ENCODE results near the gene NIPAL4.

Gene NIPAL4

GRCh38 chr5:157447201-157447637, 12.8 kb upstream of the NIPAL4 start:
- Histone ChIP-seq H3K4me3 (ENCODE audit: low read length) (no peak overlapping the region), H3K36me3 (ENCODE audit: control insufficient read depth, insufficient read depth, low read length) (no peaks in the 10 kb centered on the region), H3K27me3 (ENCODE audit: control insufficient read depth, insufficient read depth, low read length) (no peaks in the 10 kb centered on the region), H3K27ac (ENCODE audit: low read length) (no peak overlapping the region), H3K9me3 (ENCODE audit: control insufficient read depth, insufficient read depth, low read length) (no peaks in the 10 kb centered on the region), H3K4me1 (ENCODE audit: control insufficient read depth, insufficient read depth, low read length) (no peaks in the 10 kb centered on the region)
- WGBS (ENCODE audit: insufficient coverage, insufficient read length) = no CpG with 5 or more reads among the region's 13 CpGs
- DNase-seq (ENCODE audit: low read depth, low spot score) = no peak

DNA sequence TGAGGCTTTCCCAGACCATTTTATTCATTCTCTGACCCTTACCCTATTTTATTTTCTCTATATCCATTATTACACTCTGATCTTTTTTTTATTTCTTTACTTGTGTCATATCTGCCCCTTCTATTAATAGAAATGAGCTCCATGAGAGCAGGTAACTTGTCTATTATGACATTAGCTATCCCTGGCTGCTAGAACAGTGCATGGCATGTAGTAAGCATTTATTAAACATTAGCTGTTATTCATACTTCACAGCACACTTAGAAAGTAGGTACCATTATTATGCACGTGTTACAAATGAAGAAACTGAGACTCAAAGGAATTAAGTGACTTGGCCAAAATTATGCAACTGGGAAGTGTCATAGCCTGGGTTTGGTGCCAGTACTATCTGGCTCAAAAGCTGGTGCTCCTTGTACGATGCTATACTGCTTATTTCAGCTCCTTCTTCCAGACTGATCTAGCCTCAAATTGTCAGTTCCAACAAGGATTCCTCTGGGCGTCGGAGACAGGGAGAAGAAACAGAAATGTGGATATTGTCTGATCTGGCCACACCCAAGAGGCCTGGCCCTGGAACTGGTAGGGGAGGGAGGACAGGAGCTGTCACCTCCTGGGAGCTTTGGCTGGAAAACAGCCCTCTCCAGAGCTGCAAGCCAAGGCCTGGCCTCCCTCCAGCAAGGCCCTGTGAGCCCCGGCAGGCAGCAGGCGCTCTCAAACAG, 10.8 kb upstream of the NIPAL4 start:
- Histone ChIP-seq H3K4me1 (ENCODE audit: control insufficient read depth, insufficient read depth, low read length) (no peaks in the 10 kb centered on the region), H3K36me3 (ENCODE audit: control insufficient read depth, insufficient read depth, low read length) (no peaks in the 10 kb centered on the region), H3K4me3 (ENCODE audit: low read length) (no peak overlapping the region), H3K27ac (ENCODE audit: low read length) (no peak overlapping the region), H3K9me3 (ENCODE audit: control insufficient read depth, insufficient read depth, low read length) (no peaks in the 10 kb centered on the region), H3K27me3 (ENCODE audit: control insufficient read depth, insufficient read depth, low read length) (no peaks in the 10 kb centered on the region)
- no CpG with 5 or more reads among the region's 6 CpGs for WGBS (ENCODE audit: insufficient coverage, insufficient read length)
- DNase-seq (ENCODE audit: low read depth, low spot score) = no peak

GRCh38 chr5:157450024-157450423, 10.0 kb upstream of the NIPAL4 start:
- H3K27me3 ChIP-seq (ENCODE audit: control insufficient read depth, insufficient read depth, low read length) = no peaks in the 10 kb centered on the region
- no peak overlapping the region for H3K4me3 ChIP-seq (ENCODE audit: low read length)
- WGBS (ENCODE audit: insufficient coverage, insufficient read length) = no CpG with 5 or more reads among the region's 3 CpGs
- H3K27ac ChIP-seq (ENCODE audit: low read length) = no peak overlapping the region
- H3K9me3 ChIP-seq (ENCODE audit: control insufficient read depth, insufficient read depth, low read length) = no peaks in the 10 kb centered on the region
- H3K36me3 ChIP-seq (ENCODE audit: control insufficient read depth, insufficient read depth, low read length) = no peaks in the 10 kb centered on the region
- H3K4me1 ChIP-seq (ENCODE audit: control insufficient read depth, insufficient read depth, low read length) = no peaks in the 10 kb centered on the region
- DNase-seq (ENCODE audit: low read depth, low spot score) = no peak

- Histone ChIP-seq H3K4me3 (ENCODE audit: low read length) (no peak overlapping the region), H3K36me3 (ENCODE audit: control insufficient read depth, insufficient read depth, low read length) (no peaks in the 10 kb centered on the region), H3K9me3 (ENCODE audit: control insufficient read depth, insufficient read depth, low read length) (no peaks in the 10 kb centered on the region), H3K4me1 (ENCODE audit: control insufficient read depth, insufficient read depth, low read length) (no peaks in the 10 kb centered on the region), H3K27ac (ENCODE audit: low read length) (no peak overlapping the region), H3K27me3 (ENCODE audit: control insufficient read depth, insufficient read depth, low read length) (no peaks in the 10 kb centered on the region)
- no CpG with 5 or more reads among the region's 3 CpGs for WGBS (ENCODE audit: insufficient coverage, insufficient read length)
- DNase-seq (ENCODE audit: low read depth, low spot score) = no peak
These were observed 8.2 kb upstream of the NIPAL4 start for GRCh38 chr5:157451806-157452205.

- no peaks in the 10 kb centered on the region for H3K36me3 ChIP-seq (ENCODE audit: control insufficient read depth, insufficient read depth, low read length)
- no CpG with 5 or more reads among the region's 7 CpGs for whole genome bisulfite sequencing (ENCODE audit: insufficient coverage, insufficient read length)
These were observed 5.7 kb upstream of the NIPAL4 start for GRCh38 chr5:157454273-157454672.

GRCh38 chr5:157455057-157455456, 5.0 kb upstream of the NIPAL4 start:
- no peaks in the 10 kb centered on the region for H3K36me3 ChIP-seq (ENCODE audit: control insufficient read depth, insufficient read depth, low read length)
- H3K9me3 ChIP-seq (ENCODE audit: control insufficient read depth, insufficient read depth, low read length) = no peaks in the 10 kb centered on the region
- no peak overlapping the region for H3K27ac ChIP-seq (ENCODE audit: low read length)
- H3K4me1 ChIP-seq (ENCODE audit: control insufficient read depth, insufficient read depth, low read length) = peaks cover 2% of the 10 kb centered on the region; the same call in 1 of the 2 replicates
- DNase-seq (ENCODE audit: low read depth, low spot score) = no peak
- no CpG with 5 or more reads among the region's 7 CpGs for WGBS (ENCODE audit: insufficient coverage, insufficient read length)
- H3K4me3 ChIP-seq (ENCODE audit: low read length) = no peak overlapping the region
- no peaks in the 10 kb centered on the region for H3K27me3 ChIP-seq (ENCODE audit: control insufficient read depth, insufficient read depth, low read length)

More at GRCh38 chr5:157454273-157454672, 5.7 kb upstream of the NIPAL4 start:
- Histone ChIP-seq H3K4me3 (ENCODE audit: low read length) (no peak overlapping the region), H3K27me3 (ENCODE audit: control insufficient read depth, insufficient read depth, low read length) (no peaks in the 10 kb centered on the region), H3K27ac (ENCODE audit: low read length) (no peak overlapping the region), H3K9me3 (ENCODE audit: control insufficient read depth, insufficient read depth, low read length) (no peaks in the 10 kb centered on the region), H3K4me1 (ENCODE audit: control insufficient read depth, insufficient read depth, low read length) (peaks cover 2% of the 10 kb centered on the region; the same call in 1 of the 2 replicates)
- DNase-seq (ENCODE audit: low read depth, low spot score) = no peak

DNA sequence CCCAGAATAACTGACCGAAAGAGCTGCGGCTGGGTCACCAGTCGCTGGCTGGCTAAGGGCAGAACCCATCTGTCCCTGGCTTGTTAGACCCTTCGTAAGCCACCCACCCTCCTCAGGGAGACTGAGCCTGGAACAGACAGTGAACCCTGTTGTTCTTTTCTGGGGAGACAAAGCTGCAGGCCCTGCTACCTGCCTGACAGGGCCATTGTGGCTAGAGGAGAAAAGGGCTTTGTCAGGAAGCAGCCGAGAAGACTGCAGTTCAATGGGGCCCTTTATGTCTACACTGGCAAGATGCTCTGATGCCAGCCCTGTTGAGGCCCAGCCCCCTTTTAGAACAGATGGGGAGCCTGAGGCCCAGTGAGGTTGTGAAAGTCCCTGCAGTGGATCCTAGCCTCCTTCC, 3.7 kb upstream of the NIPAL4 start:
- Histone ChIP-seq H3K27ac (ENCODE audit: low read length) (no peak overlapping the region), H3K36me3 (ENCODE audit: control insufficient read depth, insufficient read depth, low read length) (no peaks in the 10 kb centered on the region), H3K4me3 (ENCODE audit: low read length) (no peak overlapping the region), H3K9me3 (ENCODE audit: control insufficient read depth, insufficient read depth, low read length) (no peaks in the 10 kb centered on the region), H3K27me3 (ENCODE audit: control insufficient read depth, insufficient read depth, low read length) (peaks cover 11% of the 10 kb centered on the region; the same call in 1 of the 2 replicates), H3K4me1 (ENCODE audit: control insufficient read depth, insufficient read depth, low read length) (peaks cover 2% of the 10 kb centered on the region; the same call in 1 of the 2 replicates)
- no CpG with 5 or more reads among the region's 5 CpGs for WGBS (ENCODE audit: insufficient coverage, insufficient read length)
- no peak for DNase-seq (ENCODE audit: low read depth, low spot score)

GRCh38 chr5:157457391-157457790, 2.6 kb upstream of the NIPAL4 start:
- WGBS (ENCODE audit: insufficient coverage, insufficient read length) = no CpG with 5 or more reads among the region's 5 CpGs
- peaks cover 11% of the 10 kb centered on the region; the same call in 1 of the 2 replicates for H3K27me3 ChIP-seq (ENCODE audit: control insufficient read depth, insufficient read depth, low read length)
- no peak overlapping the region for H3K27ac ChIP-seq (ENCODE audit: low read length)
- peaks cover 2% of the 10 kb centered on the region; the same call in 1 of the 2 replicates for H3K4me1 ChIP-seq (ENCODE audit: control insufficient read depth, insufficient read depth, low read length)
- no peaks in the 10 kb centered on the region for H3K36me3 ChIP-seq (ENCODE audit: control insufficient read depth, insufficient read depth, low read length)
- H3K4me3 ChIP-seq (ENCODE audit: low read length) = no peak overlapping the region
- no peaks in the 10 kb centered on the region for H3K9me3 ChIP-seq (ENCODE audit: control insufficient read depth, insufficient read depth, low read length)
- no peak for DNase-seq (ENCODE audit: low read depth, low spot score)

- no CpG with 5 or more reads among the region's 5 CpGs for WGBS (ENCODE audit: insufficient coverage, insufficient read length)
- Histone ChIP-seq H3K36me3 (ENCODE audit: control insufficient read depth, insufficient read depth, low read length) (no peaks in the 10 kb centered on the region), H3K27ac (ENCODE audit: low read length) (no peak overlapping the region), H3K4me3 (ENCODE audit: low read length) (no peak overlapping the region), H3K4me1 (ENCODE audit: control insufficient read depth, insufficient read depth, low read length) (peaks cover 2% of the 10 kb centered on the region; the same call in 1 of the 2 replicates), H3K9me3 (ENCODE audit: control insufficient read depth, insufficient read depth, low read length) (no peaks in the 10 kb centered on the region), H3K27me3 (ENCODE audit: control insufficient read depth, insufficient read depth, low read length) (peaks cover 11% of the 10 kb centered on the region; the same call in 1 of the 2 replicates)
- no peak for DNase-seq (ENCODE audit: low read depth, low spot score)
These were observed 1.2 kb upstream of the NIPAL4 start for GRCh38 chr5:157458835-157459234.

DNA sequence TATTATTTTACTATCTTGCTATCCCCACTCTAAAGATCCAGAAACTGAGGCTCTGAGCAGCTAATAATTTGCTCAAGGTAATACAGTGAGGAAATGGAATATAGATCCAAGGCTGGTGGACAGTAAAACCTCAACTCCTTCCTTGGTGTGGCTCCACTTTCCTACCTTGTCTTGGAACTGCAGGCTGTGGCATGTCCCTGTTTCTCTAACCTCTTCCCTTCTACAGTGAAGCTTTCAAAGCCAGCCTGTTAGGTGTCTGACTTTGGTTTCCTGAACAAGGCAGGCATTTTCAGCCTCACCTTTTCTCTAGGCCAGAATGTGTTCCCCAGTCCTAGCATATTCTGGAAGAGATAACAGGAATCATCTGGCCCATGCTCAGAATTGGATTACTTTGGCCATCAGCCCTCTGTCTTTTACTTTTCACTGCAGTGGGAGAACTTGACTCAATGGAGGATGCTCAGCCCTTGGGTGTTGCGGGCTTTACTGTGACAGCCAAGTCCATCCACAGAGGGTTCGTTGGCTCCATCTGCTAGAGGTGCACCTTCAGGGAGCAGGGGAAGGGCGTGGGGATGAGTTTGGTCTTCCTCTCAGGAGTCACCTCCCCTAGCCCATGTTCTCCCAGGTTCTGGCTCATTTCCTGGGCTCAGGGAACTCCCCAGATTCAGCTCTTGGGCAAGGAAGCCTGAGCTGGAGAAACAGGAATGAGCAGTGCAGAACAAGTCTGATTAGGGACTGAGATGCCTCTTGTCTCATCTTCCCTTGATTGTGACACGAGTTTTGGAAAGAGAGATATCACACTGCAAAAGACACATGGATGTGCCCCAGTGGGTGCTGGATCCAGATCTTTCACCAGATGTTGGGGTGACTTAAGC, 1.1 kb downstream of the NIPAL4 start:
- Histone ChIP-seq H3K27ac (ENCODE audit: low read length) (no peak overlapping the region), H3K4me1 (ENCODE audit: control insufficient read depth, insufficient read depth, low read length) (peaks cover 2% of the 10 kb centered on the region; the same call in 1 of the 2 replicates), H3K27me3 (ENCODE audit: control insufficient read depth, insufficient read depth, low read length) (peaks cover 11% of the 10 kb centered on the region; the same call in 1 of the 2 replicates), H3K4me3 (ENCODE audit: low read length) (no peak overlapping the region), H3K9me3 (ENCODE audit: control insufficient read depth, insufficient read depth, low read length) (no peaks in the 10 kb centered on the region), H3K36me3 (ENCODE audit: control insufficient read depth, insufficient read depth, low read length) (no peaks in the 10 kb centered on the region)
- no peak for DNase-seq (ENCODE audit: low read depth, low spot score)
- WGBS (ENCODE audit: insufficient coverage, insufficient read length) = no CpG with 5 or more reads among the region's 4 CpGs

Data from iPS DF 6.9 (cell line).